GM18861 (cell line): ENCODE data around the gene POMGNT1.

ENCODE experiments used
- ATAC-seq: cut with Tn5 transposase; IDR thresholded peaks from one replicate; pipeline ENCODE4 v1.9.1; 2021; ENCODE audit not compliant: unreplicated experiment

The POMGNT1 gene

GRCh38 chr1:46211051-46211450 is 12.8 kb upstream of the POMGNT1 start:
- ATAC-seq: no peak

- ATAC-seq: no peak
Measured at GRCh38 chr1:46210561-46210960, 12.3 kb upstream of the POMGNT1 start.

DNA sequence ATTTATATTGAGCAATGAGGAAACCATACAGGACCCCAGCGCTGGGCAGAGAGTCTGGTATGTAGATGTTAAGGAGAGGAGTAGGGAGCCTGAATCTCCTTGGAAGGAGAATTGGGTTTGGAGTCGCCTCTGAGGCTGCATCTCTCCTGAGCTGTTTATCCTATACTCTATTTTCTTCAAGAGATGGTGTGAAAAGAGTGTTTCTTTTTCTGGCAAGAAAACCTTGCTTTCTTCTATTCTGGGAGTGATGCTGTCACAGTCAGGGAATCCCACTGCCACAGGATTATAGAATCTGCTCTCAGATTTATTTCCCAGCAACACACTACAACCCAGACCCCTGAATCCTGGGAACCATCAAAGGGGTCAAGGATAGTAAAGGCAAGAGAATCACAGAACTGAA is 8.2 kb upstream of the POMGNT1 start:
- ATAC-seq: no peak

- ATAC-seq: no peak
Measured at GRCh38 chr1:46205791-46206190, 7.6 kb upstream of the POMGNT1 start.

GRCh38 chr1:46205141-46205540 is 6.9 kb upstream of the POMGNT1 start:
- no peak for ATAC-seq

DNA sequence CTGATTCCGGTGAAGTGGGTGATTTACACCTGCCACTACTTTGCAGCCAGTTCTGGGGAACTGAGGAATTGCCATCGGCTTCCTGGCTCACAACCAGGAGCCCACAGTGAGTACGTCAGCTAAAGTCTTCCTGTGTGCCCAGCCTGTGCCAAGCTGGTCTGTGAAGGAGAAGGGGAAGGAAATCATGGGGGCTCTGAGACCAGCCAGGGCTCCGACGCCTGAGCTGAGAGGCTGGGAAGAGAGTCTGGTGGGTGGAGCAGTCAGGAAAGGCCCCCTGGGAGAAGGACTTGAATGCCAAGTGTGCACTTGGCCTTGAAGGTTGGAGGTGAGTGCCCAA is 6.1 kb upstream of the POMGNT1 start:
- no peak for ATAC-seq

DNA sequence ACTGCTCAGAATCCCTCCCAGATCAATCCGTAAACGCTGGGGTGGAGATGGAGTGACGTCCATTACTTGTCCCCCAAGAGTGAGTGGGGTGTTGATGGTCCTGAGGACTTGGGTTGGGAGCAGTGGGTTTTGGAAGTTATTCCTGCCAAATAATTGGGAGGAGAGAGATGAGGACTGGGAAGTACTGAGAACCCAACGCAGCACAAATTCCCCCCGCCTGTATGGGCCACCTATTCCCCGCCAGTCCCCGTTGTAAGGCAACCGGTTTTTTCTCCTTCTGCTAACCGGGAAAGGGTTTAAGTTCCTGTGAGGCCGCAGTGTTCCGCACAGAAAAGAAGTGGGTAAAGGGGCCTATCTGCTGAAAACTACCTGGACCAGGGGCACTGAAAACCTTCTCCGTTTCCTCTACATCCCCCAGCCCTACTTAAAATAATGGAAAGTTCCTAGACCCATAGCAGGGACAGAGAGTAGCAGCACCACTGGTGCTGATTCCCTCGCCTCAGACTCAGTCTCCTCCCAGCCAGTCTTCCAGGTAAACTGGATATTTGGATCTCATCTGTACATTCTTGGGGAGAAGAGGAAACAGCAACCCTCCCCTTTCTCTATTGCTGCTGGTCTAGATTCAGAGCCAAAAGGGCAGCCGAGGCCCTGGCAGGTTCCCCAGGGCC is 5.6 kb upstream of the POMGNT1 start:
- ATAC-seq: no peak

- ATAC-seq: no peak
Measured at GRCh38 chr1:46199233-46199749, 1.1 kb upstream of the POMGNT1 start.

- ATAC-seq: no peak
Measured at GRCh38 chr1:46197560-46197963, 672 bp downstream of the POMGNT1 start.

DNA sequence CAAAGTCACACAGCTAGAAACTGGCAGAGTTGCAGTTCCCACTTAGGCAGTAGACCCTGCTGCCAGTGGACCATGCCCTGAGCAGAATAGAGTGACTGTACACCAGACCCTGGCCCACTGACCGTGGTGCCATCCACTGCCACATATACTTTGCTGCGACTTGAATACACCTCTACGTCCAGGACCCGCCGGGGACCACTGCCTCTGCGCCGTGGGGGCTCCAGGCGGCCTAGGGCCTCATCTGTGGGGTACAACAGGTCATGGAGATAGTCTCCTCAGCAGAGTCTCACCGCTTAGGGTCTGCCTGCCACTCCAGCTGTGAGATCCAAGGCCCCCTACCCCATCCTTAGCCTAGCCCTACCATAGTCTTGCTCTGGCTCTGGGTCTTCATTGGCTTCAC is 1.6 kb downstream of the POMGNT1 start:
- no peak for ATAC-seq

GRCh38 chr1:46194641-46195193 is 3.5 kb downstream of the POMGNT1 start:
- ATAC-seq: no peak

- no peak for ATAC-seq
Measured at GRCh38 chr1:46193984-46194570, 4.2 kb downstream of the POMGNT1 start.

DNA sequence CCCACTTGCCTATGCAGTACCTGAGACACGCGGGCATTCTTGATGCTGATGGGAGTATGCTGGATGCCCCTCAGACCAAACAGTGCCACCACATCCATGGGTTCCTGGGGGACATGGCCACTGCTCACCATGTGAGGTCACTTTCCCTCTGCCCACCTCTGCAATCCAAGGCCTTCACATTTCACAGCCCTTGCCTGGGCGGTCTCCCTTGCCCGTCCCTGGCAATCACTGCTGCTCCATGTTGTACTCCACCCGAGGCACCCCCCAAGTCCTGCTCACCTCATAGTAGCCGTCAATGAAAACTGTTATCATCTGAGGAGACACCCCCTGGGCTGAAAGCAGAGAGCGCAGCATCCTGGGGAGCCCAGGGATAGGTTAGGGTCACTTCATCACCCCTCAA is 4.9 kb downstream of the POMGNT1 start:
- ATAC-seq: no peak

- no peak for ATAC-seq
Measured at GRCh38 chr1:46192171-46192570, 6.1 kb downstream of the POMGNT1 start.

GRCh38 chr1:46191033-46191701 is 7.1 kb downstream of the POMGNT1 start:
- ATAC-seq: no peak

DNA sequence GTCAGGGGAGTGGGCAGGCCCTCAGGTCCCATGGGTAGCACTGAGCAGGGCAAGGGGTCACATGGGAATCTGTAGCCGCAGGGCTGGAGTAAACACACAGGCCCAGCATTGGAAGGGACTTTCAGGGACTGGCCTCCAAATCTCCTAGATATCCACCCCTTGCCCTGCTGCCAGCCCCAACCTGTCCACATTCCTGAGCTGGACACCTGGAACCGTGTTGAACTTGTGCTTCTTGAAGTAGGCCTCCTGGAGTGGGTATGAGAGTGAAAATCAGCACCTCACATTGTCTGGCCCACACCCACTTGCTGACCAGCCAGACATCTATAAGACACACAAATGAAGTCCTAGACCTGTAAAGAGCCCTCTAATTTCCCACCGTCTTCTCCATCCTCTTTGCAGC is 7.7 kb downstream of the POMGNT1 start:
- ATAC-seq: no peak

GRCh38 chr1:46188295-46189030 is 9.8 kb downstream of the POMGNT1 start:
- ATAC-seq: no peak

DNA sequence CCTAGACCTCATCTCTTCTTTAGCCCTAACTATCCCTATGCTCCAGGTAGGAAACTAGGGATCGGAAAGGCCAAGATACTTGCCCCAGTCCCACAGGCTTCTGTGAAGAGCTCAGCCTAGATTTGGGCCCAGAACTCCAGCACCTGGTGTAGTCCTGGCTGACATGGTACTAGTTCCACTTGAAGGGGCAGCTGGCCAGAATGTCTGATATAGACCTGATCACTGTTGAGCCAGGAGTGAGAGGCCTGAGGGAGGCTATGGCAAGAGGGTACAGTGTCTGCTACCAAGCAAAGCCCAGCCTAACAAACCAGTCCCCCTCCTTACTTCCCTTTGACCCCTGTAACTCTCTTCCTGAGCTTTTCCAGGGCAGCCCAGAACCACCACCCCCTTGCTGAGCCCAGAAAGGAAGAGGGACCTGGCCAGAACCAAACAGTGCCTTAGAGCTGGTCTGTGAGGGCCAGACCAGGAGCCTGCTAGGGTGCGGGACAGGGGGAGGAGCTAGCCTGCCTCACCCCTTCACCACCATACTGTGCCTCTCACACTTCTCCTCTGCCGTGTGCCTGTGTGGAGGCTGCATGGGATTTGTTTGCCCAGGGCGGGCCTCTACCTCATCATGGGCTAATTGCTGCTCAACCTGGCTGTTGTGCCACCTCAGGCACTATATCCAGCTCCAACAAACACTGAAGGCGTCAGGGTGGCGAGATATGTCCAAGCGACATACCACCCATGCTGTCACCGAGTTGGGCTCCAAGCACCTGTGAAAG is 10.9 kb downstream of the POMGNT1 start:
- no peak for ATAC-seq

DNA sequence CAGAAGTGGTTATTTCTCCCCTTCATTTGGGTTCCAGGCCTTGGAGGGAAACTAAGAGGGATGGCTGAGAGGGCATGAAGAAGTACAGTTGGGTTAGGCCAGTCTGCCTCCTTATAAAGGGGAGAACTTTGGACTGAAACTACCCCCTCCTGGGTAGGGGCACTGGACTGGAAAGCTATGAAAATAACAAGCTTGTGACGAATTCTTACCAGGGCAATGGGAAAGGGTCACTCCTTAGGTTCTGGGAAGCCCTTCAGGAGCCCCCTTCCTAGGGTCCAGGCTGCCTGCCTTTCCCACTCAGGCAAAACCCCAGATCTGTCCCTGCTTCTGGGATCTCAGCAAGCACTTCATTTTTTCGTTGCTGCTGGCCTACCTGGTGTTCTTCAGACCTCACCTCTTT is 12.2 kb downstream of the POMGNT1 start:
- ATAC-seq: no peak

DNA sequence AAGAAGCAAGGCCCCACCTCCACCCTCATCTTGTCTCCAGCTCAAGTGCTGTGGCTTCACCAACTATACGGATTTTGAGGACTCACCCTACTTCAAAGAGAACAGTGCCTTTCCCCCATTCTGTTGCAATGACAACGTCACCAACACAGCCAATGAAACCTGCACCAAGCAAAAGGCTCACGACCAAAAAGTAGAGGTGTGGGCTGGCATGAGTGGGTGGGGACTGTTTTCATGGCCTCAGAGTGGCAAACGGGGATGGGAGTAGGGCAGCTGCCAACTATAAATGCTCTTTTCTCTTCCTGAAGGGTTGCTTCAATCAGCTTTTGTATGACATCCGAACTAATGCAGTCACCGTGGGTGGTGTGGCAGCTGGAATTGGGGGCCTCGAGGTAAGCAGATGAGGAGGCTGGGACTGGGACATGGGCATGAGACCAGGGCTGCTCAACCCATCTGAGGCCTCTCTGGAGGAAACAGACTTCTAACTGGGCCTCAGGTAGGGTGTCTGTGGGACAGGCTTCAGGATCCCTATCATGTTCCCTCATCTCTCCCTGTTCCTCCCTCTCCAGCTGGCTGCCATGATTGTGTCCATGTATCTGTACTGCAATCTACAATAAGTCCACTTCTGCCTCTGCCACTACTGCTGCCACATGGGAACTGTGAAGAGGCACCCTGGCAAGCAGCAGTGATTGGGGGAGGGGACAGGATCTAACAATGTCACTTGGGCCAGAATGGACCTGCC is 13.1 kb downstream of the POMGNT1 start:
- ATAC-seq: no peak
